GM21381 (cell line): ENCODE results near the gene INO80.
"Not testable (repeated sequence)": the region's sequence is repeated elsewhere in the genome, so short reads cannot be mapped to it uniquely, and the experiment has no call there.

Source experiments
- ATAC-seq: cut with Tn5 transposase; IDR thresholded peaks from one replicate; pipeline ENCODE4 v1.9.1; 2021; ENCODE audit warnings: mild to moderate bottlenecking, moderate library complexity; ENCODE audit not compliant: unreplicated experiment

INO80 gene

GRCh38 chr15:40964006-40964405 is 152.1 kb downstream of the INO80 start:
- no peak for ATAC-seq

DNA sequence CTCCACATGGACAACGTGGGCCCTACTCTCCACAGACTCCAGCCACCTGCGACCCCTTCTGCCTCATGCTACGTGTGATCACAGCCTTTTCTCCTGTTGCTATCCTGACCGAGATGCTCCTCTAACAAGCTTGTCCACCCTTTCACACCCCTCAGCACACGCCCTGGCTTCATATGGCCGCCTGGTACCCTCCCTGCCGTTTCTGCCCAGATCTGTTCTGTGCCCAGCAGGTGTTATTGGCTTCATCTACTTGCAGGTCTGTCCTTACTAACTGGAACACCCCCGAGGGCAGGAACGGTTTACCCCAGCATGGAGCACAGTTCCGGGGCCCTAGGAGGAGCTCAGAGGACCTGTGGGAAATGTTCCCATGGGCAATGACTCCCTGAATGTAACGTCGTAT is 152.9 kb downstream of the INO80 start:
- no peak for ATAC-seq

- not testable (repeated sequence) for ATAC-seq
Observed at GRCh38 chr15:40962317-40962716, 153.8 kb downstream of the INO80 start.

DNA sequence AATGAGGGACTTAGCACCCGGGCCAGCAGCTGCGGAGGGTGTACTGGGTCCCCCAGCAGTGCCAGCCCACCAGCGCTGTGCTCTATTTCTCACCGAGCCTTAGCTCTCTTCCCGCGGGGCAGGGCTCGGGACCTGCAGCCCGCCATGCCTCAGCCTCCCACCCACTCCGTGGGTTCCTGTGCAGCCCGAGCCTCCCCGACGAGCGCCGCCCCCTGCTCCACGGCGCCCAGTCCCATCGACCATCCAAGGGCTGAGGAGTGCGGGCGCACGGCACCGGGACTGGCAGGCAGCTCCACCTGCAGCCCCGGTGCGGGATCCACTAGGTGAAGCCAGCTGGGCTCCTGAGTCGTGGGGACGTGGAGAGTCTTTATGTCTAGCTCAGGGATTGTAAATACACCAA is 154.3 kb downstream of the INO80 start:
- ATAC-seq, result not testable (repeated sequence)

DNA sequence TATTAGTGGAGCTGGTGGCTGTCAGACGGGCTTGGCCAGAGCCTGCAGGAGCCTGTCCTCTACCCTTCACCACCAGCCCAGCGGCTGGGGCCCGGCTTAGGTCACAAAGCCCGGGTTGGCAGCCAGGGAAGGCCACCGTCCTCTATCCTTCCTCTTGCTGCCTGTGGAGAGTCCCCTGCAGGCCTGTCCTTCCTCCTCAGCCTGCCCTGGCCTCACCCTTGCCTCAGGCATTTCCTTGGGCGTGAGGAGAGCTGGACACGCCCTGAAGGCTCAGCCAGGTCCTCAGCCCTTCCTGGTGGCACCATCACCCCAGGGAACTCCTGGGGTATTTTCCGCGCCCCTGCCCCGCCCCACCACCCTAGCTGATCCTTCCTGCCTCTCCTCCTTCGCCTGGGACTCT is 155.2 kb downstream of the INO80 start:
- ATAC-seq, result no peak

DNA sequence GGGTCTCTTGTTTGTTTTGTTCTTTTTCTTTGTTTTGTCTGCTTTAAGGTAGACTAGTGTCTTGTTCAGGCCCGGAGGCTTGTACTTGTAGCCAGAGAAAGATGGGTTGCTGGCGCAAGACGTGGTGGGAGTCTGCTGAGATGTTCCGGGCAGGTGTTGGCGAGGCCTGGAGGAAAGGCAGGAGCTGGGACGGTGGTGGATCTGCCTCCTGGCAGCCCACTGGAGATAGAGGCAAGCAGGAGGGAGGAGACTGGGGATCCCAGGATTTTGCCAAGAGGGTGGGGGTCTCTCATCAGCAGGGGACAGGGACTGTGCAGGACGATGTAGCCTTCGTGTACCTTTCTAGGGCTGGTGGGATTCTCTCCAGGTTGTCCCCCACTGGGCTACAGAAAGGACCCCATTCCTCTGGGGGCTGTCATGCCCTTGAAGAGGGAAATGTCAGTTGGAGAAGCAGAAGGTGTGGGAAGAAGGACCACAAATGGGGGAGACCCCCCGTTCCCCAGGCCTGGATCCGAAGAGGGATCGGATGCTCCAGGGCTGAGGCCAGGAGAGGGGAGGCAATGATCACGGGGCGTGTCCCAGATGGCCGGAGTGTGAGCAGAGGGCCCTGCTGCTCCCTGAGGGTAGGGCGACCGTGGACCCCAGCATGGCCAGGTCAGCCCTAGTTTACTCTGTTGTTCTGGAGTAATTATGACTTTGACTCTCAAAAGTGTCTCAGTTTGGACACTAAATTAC is 155.8 kb downstream of the INO80 start:
- no peak for ATAC-seq

DNA sequence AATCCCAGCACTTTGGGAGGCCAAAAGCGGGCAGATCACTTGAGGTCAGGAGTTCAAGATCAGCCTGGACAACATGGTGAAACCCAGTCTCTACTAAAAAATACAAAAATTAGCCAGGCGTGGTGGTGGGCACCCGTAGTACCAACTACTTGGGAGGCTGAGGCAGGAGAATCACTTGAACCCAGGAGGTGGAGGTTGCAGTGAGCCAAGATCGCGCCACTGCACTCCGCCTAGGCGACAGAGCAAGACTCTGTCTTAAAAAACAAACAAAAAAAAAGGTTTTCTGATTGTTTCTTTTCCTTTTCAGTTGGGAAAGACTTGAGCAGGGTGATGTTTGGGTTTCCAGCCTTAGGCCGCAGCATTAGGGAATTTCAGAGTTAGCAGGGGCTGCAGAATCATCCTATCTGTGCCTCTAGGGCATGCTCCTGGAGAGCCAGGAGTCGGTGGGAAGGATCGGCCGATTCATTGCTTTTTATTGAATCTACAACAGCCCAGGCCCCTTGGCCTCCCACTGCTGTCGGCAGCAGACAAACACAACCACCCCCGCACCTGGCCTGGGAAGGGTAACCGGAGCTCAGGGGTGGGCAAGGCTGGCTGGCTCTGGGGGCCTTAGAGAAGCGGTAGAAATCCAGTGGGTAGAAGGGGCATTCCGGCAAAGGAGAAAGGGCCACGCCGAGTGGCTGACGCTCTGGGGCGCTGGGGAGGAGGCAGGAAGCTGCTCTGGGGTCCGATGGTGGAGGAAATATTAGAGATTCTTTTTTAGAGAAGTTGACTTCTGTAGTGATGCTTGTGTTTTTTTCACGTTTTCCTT is 156.5 kb downstream of the INO80 start:
- ATAC-seq, result no peak

- no peak for ATAC-seq
Observed at GRCh38 chr15:40958723-40959122, 157.4 kb downstream of the INO80 start.

GRCh38 chr15:40958146-40958545 is 157.9 kb downstream of the INO80 start:
- ATAC-seq, result no peak

DNA sequence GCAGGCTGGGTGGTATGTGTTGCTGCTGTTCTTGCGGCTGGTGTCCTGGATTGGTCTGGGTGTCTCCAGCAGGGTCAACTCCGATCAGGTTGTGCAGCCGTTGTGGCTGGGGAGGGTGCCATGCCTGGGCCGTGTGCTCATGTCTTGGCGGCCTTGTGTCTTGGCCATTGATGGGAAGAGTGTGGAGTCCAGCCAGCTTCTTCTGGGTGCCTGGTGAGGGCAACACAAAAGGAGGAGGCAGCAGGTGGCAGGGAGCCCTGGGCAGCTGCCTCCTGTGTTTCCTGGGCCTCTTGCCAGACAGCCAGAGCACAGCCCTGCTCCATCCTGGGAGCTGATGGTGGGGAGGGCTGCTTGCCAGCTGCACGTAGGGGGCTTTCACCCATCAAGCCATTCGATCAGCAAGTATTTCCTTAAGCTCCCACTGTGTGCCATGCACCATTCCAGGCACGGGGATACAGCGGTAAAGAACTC is 158.5 kb downstream of the INO80 start:
- ATAC-seq, result no peak

DNA sequence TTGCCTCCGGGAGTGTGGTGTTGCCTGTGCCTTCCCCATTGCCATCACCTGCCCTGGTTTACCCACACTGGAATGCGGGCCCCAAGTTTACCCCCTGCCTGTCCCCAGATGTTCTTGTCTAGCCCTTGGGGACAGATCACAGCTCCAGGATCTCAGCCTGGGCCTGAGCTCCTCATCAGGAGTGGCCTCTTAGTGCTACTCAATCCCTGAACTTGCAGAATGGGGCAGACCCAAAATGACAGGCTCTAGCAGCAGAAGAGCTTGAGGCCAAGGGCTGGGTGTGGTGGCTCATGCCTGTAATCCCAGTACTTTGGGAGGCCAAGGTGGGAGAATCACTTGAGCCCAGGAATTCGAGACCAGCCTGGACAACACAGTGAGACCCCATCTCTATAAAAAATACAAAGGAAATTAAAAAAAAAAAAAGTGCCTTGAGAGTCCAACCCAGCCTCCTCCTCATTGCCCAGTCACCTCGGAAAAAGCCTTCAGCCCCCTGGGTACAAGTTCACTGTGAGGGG is 159.0 kb downstream of the INO80 start:
- no peak for ATAC-seq

GRCh38 chr15:40956541-40956982 is 159.5 kb downstream of the INO80 start:
- no peak for ATAC-seq

DNA sequence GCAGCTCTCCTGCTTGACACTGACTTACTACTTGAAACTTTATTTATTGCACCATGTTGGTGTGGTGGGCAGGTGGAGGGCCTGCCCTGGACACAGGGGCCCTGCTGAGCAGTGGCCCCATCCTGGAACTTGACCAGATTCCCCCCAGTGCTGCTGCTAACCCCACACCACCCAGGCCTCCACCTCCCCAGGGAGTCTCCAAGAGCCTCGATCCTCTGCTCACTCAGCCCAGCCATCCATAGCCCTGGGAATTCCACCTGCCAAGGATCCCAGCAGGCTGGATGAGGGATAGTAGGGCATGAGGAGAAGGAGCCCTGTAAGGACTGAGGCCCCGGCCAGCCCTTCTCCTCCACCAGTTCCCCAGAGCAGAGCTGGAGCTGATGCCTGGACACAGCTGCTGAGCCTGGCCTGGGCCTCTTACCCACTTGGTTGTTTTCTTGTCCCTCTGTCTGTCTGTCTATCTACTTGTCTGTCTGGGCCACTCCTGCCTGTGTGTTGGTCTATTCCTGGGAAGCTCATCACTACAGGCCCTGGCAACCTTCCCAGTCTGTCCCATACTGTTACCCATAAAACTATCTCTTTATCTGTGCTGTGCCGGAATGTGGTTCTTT is 160.0 kb downstream of the INO80 start:
- ATAC-seq, result no peak

GRCh38 chr15:40955141-40955903 is 160.8 kb downstream of the INO80 start:
- no peak for ATAC-seq

DNA sequence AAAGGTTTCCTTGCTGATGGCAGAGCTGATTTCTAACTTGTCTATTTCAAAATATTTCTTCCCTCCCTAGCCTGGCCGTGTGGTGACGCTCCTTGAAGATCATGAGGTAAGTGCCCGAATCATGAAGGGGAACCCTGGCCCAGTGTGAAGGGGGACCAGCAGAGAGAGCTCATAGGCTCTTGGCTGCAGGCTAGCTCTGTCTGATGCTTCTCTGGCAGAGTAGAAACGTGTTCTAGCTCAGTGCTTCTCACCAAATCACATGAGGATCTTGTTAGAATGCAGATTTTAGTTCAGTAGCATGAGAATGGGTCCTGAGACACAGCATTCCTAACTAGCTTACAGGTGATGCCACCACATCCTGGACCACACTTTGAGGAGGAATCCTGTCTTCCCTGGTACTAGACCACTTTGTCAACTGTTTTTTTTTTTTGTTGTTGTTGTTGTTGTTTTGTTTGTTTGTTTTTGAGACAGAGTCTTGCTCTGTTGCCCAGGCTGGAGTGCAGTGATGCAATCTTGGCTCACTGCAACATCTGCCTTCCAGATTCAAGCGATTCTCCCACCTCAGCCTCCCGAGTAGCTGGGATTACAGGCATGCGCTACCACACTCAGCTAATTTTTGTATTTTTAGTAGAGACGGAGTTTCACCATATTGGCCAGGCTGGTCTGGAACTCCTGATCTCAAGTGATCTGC is 161.8 kb downstream of the INO80 start:
- ATAC-seq, result not testable (repeated sequence)

DNA sequence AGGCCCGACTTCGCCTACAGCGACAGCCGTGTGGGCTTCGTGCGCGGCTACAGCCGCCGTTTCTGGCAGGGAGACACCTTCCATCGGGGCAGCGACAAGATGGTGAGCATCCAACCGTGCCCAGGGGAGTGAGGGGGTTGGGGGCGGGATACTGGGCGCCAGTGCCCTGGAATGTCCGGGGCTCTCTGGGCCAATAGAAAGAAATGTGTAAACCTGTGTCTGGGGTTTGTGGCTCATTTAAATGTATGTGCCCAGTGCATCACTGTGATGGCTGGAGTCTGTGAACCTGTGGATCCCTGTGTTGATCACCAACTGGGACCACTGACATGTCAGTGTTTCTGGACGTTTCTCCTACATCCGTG is 162.4 kb downstream of the INO80 start:
- ATAC-seq, result no peak

DNA sequence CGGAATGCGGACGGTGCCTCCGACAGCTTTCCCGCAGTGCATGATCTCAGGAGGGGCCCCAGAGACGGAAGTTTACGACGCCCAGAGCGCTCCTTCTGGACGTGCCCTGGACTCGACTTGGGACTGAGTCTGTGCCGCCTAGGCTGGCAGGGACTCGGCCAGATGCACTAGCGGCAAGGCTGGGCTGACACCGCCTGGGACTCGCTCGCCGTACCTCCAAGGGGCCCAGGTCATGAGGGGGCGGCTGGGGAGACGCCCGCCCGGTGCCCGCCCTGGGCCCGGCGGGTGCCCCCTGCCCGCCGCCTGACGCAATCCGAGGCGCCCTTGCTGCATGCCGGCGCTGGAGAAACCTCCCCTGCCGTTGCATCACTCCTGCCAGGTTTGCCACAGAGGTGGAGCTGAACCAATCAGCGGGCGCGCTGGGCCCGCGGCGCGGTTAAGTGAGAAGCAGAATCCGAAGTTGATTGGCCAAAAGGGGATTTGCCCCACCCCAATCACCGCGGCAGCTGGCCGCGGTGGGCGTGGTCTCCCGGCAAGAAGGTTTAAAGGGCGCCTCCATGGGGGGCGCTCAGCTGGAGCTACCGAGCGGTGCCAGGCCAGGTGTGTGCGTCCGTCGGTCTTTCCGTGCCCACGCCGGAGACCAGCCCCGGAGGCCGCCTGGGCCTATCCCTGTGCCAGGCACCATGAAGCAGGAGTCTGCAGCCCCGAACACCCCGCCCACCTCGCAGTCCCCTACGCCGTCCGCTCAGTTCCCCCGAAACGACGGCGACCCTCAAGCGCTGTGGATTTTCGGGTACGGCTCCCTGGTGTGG is 163.0 kb downstream of the INO80 start, which contains the start of gene CHAC1:
TSS of gene CHAC1 (plus strand) at position 571 of the 812 bp plus-strand sequence. CDS start at position 684, 113 bp downstream.
- peak; percentile 86 for ATAC-seq

- no peak for ATAC-seq
Observed at GRCh38 chr15:40952301-40952900, 163.7 kb downstream of the INO80 start.

DNA sequence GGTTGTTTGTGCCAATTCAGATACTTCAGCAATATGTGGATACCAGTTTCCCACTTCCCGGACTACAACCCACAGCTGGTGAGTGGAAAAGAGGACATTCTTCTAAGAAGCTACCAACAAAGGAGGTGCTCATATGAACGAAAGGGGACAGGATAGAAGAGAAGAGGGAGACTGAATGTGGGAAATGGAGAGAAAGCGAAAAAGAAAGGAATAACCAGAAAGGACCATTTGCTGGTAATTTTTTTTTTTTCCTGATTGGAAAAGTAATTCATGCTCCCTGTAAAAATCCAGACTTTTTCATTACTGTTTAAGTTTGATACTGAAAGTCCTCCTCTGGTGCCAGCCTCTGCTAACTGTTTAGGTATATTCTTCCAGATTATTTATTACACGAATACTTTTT is 164.3 kb downstream of the INO80 start:
- ATAC-seq, result no peak
